Left ventricle myocardium inferior (tissue), 1 donor: ENCODE data around the gene NOL4L. TPM values are rescaled to one million over a fixed set of nuclear protein-coding genes. Genes with fewer than 3 reads are reported as not detected.
"Not testable (repeated sequence)": the region's sequence is repeated elsewhere in the genome, so short reads cannot be mapped to it uniquely, and the experiment has no call there.

Source experiments
- DNase-seq: peaks from one replicate; pipeline ENCODE4 v3.0.0-alpha.2; 2020
- H3K27ac ChIP-seq: fragments of 200-600 bp; replicated peaks from 2 replicates; pipeline ENCODE4 v1.8.0; 2021
- H3K27me3 ChIP-seq: fragments of 200-600 bp; 2 replicates; pipeline ENCODE4 v1.8.0; 2021; ENCODE audit warnings: low read depth
- H3K36me3 ChIP-seq: fragments of 200-600 bp; 2 replicates; pipeline ENCODE4 v1.8.0; 2021
- H3K4me1 ChIP-seq: fragments of 200-600 bp; 2 replicates; pipeline ENCODE4 v1.8.0; 2021
- H3K4me3 ChIP-seq: fragments of 200-600 bp; 2 replicates; pipeline ENCODE4 v1.8.0; 2021; ENCODE audit warnings: mild to moderate bottlenecking, moderate library complexity
- H3K9me3 ChIP-seq: fragments of 200-600 bp; replicated peaks from 2 replicates; pipeline ENCODE4 v1.8.0; 2021
- CTCF ChIP-seq: fragments of 200-600 bp; IDR thresholded peaks from 2 replicates; pipeline ENCODE4 v1.8.0; 2021; ENCODE audit warnings: antibody characterized with exemption, mild to moderate bottlenecking, borderline replicate concordance
- intact Hi-C: fragments of 100-400 bp; cut with micrococcal nuclease; formaldehyde crosslinking; loops from one replicate; pipeline ENCODE4 v1.11.0; 2022
- total RNA-seq: library from RNA; stranded (reverse); fragmentation: NEBNext Ultra II Directional; extraction: Animal tissue kit (Norgen Biotek cat#: 25700); gene quantifications from one replicate; pipeline ENCODE4 v1.2.1, GENCODE V29; 2021
- donor health status: DM: no; HTN: yes; CAD: no; lungs with severe emphysema.

Gene NOL4L
- total RNA-seq, 1 donor from 2014 or later, result 5.6 TPM

GRCh38 chr20:32468313-32468640 lies 116.9 kb downstream of the NOL4L start:
- Histone ChIP-seq H3K9me3 (no peaks in the 10 kb centered on the region), H3K4me3 (no peak overlapping the region), H3K27me3 (no peaks in the 10 kb centered on the region), H3K27ac (peak overlapping the region; percentile 90), H3K4me1 (peaks cover 96% of the 10 kb centered on the region), H3K36me3 (peaks cover 4% of the 10 kb centered on the region)
- TF ChIP-seq CTCF, result no peak
- intact Hi-C loops, result no loop called here
- peak; percentile 9 for DNase-seq

GRCh38 chr20:32467506-32468312 lies 117.4 kb downstream of the NOL4L start:
- TF ChIP-seq CTCF, result no peak
- H3K27me3 ChIP-seq, result no peaks in the 10 kb centered on the region
- intact Hi-C loops, result no loop called here
- H3K27ac ChIP-seq, result peak overlapping the region; percentile 90
- no peak overlapping the region for H3K4me3 ChIP-seq
- H3K4me1 ChIP-seq, result peaks cover 95% of the 10 kb centered on the region
- peak; percentile 26 for DNase-seq
- no peaks in the 10 kb centered on the region for H3K9me3 ChIP-seq
- H3K36me3 ChIP-seq, result peaks cover 4% of the 10 kb centered on the region

- no peaks in the 10 kb centered on the region for H3K9me3 ChIP-seq
- H3K4me3 ChIP-seq, result no peak overlapping the region
- H3K36me3 ChIP-seq, result peaks cover 3% of the 10 kb centered on the region
- H3K4me1 ChIP-seq, result peaks cover 87% of the 10 kb centered on the region
- no peak for TF ChIP-seq CTCF
- peak; percentile 10 for DNase-seq
- intact Hi-C loops, result no loop called here
- no peaks in the 10 kb centered on the region for H3K27me3 ChIP-seq
- peak overlapping the region; percentile 57 for H3K27ac ChIP-seq
Measured at GRCh38 chr20:32466739-32467505, 118.2 kb downstream of the NOL4L start.

- intact Hi-C loops, H3K27me3 ChIP-seq, H3K4me3 ChIP-seq, H3K9me3 ChIP-seq, H3K36me3 ChIP-seq: not testable (repeated sequence)
- peak; percentile 25 for DNase-seq
- Histone ChIP-seq H3K27ac (peak overlapping the region; percentile 57), H3K4me1 (peaks cover 80% of the 10 kb centered on the region)
Measured at GRCh38 chr20:32465901-32466675, 119.0 kb downstream of the NOL4L start.

GRCh38 chr20:32465092-32465900 lies 119.8 kb downstream of the NOL4L start:
- no peak for TF ChIP-seq CTCF
- Histone ChIP-seq H3K36me3 (no peaks in the 10 kb centered on the region), H3K27ac (peak overlapping the region; percentile 57), H3K9me3 (no peaks in the 10 kb centered on the region), H3K27me3 (no peaks in the 10 kb centered on the region), H3K4me1 (peaks cover 72% of the 10 kb centered on the region), H3K4me3 (no peak overlapping the region)
- intact Hi-C loops, result no loop called here
- DNase-seq, result peak; percentile 64
